ENCODE results near the gene FDX1. TPM values are rescaled to one million over a fixed set of nuclear protein-coding genes. Genes with fewer than 3 reads are reported as not detected.
A peak's percentile ranks its signal among the peaks of the same experiment; 100 is the strongest.
"Not testable (repeated sequence)": the region's sequence is repeated elsewhere in the genome, so short reads cannot be mapped to it uniquely, and the experiment has no call there.

The FDX1 gene, protein sequence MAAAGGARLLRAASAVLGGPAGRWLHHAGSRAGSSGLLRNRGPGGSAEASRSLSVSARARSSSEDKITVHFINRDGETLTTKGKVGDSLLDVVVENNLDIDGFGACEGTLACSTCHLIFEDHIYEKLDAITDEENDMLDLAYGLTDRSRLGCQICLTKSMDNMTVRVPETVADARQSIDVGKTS
- total RNA-seq (13.7 TPM), polyA plus RNA-seq (8.5 TPM)

DNA sequence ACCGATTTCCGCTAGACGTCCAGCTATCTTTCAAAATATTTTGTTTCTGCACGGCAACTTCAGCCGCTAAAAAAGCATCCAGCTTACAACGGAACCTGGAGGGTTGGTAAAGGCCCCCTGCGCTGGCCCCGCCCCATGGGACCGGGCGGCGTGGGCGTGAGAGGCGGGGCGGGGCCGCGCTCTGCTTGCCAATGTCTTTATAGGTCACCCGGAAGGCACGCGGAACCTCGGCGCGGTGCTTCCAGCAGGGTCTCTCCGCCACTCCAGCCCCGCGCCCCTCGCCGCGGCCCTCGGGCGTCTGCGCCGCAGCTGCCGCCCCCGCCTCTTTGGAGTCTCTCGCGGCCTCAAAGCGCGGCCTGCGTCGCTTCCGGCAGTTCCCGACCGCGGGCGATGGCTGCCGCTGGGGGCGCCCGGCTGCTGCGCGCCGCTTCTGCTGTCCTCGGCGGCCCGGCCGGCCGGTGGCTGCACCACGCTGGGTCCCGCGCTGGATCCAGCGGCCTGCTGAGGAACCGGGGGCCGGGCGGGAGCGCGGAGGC, at the start of gene FDX1:
Gene FDX1 (plus strand): TSS at position 218 of the 536 bp plus-strand sequence. CDS start 173 bp downstream, at position 391.
- peak within 1 kb of the TSS; percentile 97 for H3K4me3 ChIP-seq (ENCODE audit: low read depth, low read length)
- WGBS, result under 1% methylated on average over 65 of the region's 65 CpGs

DNA sequence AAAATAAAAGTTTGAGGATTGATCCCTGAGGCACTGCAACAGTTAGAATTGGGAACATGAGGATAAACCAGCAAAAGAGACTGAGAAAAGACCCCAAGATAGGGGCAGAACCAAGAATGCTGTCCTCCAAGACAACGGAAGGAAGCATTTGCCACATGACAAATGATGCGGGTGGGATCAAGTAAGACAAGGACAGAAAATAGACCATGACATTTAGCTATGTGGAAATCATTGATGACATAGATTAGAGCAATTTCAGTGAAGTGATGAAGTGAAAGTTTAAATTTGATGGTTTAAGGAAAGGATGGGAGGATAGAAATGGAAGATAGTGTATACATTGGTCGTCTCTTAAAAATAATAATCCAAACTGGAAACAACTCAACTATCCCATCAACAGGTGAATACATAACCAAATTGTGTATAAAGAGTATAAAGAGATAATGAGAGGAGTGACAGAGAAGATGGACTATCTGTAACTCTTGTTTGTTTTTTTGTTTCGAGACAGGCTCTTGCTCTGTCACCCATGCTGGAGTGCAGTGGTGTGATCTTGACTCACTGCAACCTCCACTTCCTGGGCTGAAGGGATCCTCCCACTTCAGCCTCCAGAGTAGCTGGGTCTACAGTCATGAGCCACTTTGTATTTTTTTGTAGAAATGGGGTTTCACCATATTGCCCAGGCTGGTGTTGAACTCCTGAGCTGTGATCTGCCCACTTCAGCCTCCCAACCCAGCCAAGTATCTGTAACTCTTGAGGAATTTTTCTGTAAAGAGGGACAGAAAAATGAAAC, 48.7 kb upstream of the FDX1 start:
- WGBS, result 90% methylated on average over 4 of the region's 4 CpGs
- H3K27ac ChIP-seq (ENCODE audit: low read depth), result no peak overlapping the region
- no peak overlapping the region for H3K4me3 ChIP-seq (ENCODE audit: low read depth, low read length)
- no peaks in the 10 kb centered on the region for H3K4me1 ChIP-seq (ENCODE audit: insufficient read depth)
- DNase-seq (ENCODE audit: extremely low spot score), result no peak
- H3K36me3 ChIP-seq (ENCODE audit: insufficient read depth), result no peaks in the 10 kb centered on the region

More for the DNA sequence above, at the start of gene FDX1:
- no peaks in the 10 kb centered on the region for H3K4me1 ChIP-seq (ENCODE audit: insufficient read depth)
- peak within 1 kb of the TSS; percentile 93 for H3K27ac ChIP-seq (ENCODE audit: low read depth)
- peak; percentile 42 for DNase-seq (ENCODE audit: extremely low spot score)
- no peaks in the 10 kb centered on the region for H3K36me3 ChIP-seq (ENCODE audit: insufficient read depth)

DNA sequence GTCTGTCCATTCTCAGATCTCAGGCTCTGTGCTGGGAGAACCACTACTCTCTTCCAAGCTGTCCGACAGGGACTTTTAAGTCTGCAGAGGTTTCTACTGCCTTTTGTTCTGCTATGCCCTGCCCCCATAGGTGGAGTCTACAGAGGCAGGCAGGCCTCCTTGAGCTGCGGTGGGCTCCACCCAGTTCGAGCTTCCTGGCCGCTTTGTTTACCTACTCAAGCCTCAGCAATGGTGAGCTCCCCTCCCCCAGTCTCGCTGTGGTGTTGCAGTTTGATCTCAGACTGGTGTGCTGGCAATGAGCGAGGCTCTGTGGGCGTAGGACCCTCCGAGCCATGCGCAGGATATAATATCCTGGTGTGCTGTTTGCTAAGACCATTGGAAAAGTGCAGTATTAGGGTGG, 41.5 kb upstream of the FDX1 start:
- not testable (repeated sequence) for H3K4me3 ChIP-seq (ENCODE audit: low read depth, low read length); H3K4me1 ChIP-seq (ENCODE audit: insufficient read depth); DNase-seq (ENCODE audit: extremely low spot score); H3K36me3 ChIP-seq (ENCODE audit: insufficient read depth); H3K27ac ChIP-seq (ENCODE audit: low read depth)
- 90% methylated on average over 9 of the region's 9 CpGs for WGBS

DNA sequence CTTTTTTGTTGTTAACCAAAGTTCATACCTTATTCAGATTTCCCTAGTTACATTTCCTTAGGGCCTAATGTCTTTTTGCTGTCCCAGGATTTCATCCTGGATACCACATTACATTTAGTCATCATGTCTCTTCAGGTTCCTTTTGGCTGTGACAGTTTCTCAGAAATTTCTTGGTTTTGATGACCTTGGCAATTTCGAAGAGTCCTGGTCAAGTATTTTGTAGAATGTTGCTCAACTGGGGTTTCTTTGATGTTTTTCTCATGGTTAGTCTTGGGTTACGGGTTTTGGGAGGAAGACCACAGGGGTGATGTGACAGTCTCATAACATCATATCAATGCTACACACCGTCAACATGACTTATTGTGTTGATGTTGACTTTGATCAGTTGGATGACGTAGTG, 39.8 kb upstream of the FDX1 start:
- DNase-seq (ENCODE audit: extremely low spot score), result no peak
- no peaks in the 10 kb centered on the region for H3K36me3 ChIP-seq (ENCODE audit: insufficient read depth)
- H3K27ac ChIP-seq (ENCODE audit: low read depth), result no peak overlapping the region
- H3K4me1 ChIP-seq (ENCODE audit: insufficient read depth), result no peaks in the 10 kb centered on the region
- 64% methylated on average over 4 of the region's 4 CpGs for WGBS
- H3K4me3 ChIP-seq (ENCODE audit: low read depth, low read length), result no peak overlapping the region

DNA sequence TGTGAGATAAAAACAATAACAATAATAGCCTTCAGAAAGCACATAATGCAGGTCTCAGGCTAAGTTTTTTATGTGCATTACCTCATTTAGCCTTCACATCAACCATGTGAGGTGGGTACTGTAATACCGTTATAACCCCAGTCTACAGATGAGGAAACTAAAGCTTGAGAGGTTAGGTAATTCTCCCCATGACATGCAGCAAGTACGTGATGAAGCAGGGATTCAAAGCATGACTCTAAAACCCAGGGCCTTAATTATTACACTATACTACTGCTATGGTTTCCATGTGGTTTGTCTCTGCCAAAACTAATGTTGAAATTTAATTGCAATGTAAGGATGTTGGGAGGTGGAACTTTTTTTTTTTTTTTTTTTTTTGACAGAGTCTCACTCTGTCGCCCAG, 37.7 kb upstream of the FDX1 start:
- no peak for DNase-seq (ENCODE audit: extremely low spot score)

DNA sequence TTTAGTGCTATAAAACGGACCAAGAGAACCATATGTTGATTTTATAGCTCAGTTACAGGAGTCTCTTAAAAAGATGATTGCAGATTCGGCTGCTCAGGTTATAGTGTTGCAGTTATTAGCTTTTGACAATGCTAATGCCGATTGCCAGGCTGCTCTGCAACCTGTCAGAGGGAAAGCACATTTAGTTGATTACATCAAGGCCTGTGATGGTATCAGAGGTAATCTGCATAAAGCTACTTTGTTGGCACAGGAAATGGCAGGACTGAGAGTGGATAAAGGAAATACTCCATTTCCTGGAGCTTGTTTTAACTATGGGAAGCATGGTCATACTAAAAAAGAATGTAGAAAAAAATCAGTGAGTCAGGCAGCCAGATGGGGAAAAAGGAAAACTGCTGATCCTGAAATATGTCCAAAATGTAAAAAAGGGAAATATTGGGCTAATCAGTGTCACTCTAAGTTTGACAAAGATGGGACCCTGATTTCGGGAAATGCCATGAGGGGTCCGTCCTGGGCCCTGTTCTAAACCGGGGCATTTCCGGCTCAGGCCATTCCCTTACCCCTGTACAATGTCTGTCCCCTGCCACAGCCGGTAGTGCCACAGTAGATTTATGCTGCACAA, 32.0 kb upstream of the FDX1 start:
- 66% methylated on average over 8 of the region's 8 CpGs for WGBS
- not testable (repeated sequence) for H3K27ac ChIP-seq (ENCODE audit: low read depth); H3K36me3 ChIP-seq (ENCODE audit: insufficient read depth); DNase-seq (ENCODE audit: extremely low spot score); H3K4me1 ChIP-seq (ENCODE audit: insufficient read depth); H3K4me3 ChIP-seq (ENCODE audit: low read depth, low read length)

More for the DNA sequence above, 37.7 kb upstream of the FDX1 start:
- Histone ChIP-seq H3K4me3 (ENCODE audit: low read depth, low read length) (no peak overlapping the region), H3K36me3 (ENCODE audit: insufficient read depth) (no peaks in the 10 kb centered on the region), H3K4me1 (ENCODE audit: insufficient read depth) (no peaks in the 10 kb centered on the region), H3K27ac (ENCODE audit: low read depth) (no peak overlapping the region)
- WGBS, result 87% methylated on average over 3 of the region's 3 CpGs

DNA sequence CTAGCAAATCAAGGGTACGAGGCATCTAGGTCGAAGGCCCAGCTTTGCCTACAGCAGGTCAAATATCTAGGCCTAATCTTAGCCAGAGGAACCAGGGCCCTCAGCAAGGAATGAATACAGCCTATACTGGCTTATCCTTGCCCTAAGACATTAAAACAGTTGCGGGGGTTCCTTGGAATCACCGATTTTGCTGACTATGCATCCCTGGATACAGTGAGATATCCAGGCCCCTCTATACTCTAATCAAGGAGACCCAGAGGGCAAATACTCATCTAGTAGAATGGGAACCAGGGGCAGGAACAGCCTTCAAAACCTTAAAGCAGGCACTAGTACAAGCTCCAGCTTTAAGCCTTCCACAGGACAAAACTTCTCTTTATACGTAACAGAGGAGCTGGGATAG, 26.2 kb upstream of the FDX1 start:
- H3K4me1 ChIP-seq (ENCODE audit: insufficient read depth), result not testable (repeated sequence)

DNA sequence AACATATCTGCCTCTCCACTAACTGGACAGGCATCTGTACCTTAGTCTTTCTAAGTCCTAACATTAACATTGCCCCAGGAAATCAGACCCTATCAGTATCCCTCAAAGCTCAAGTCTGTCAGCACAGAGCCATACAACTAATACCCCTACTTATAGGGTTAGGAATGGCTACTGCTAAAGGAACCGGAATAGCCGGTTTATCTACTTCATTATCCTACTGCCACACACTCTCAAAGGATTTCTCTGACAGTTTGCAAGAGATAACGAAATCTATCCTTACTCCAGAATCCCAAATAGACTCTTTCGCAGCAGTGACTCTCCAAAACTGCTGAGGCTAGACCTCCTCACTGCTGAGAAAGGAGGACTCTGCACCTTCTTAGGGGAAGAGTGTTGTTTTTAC, 24.1 kb upstream of the FDX1 start:
- not testable (repeated sequence) for H3K4me1 ChIP-seq (ENCODE audit: insufficient read depth); H3K27ac ChIP-seq (ENCODE audit: low read depth); H3K4me3 ChIP-seq (ENCODE audit: low read depth, low read length); DNase-seq (ENCODE audit: extremely low spot score); H3K36me3 ChIP-seq (ENCODE audit: insufficient read depth)
- 70% methylated on average over 4 of the region's 4 CpGs for WGBS

More for the DNA sequence above, 26.2 kb upstream of the FDX1 start:
- H3K27ac ChIP-seq (ENCODE audit: low read depth); H3K4me3 ChIP-seq (ENCODE audit: low read depth, low read length); DNase-seq (ENCODE audit: extremely low spot score); H3K36me3 ChIP-seq (ENCODE audit: insufficient read depth): not testable (repeated sequence)
- 94% methylated on average over 5 of the region's 5 CpGs for WGBS

DNA sequence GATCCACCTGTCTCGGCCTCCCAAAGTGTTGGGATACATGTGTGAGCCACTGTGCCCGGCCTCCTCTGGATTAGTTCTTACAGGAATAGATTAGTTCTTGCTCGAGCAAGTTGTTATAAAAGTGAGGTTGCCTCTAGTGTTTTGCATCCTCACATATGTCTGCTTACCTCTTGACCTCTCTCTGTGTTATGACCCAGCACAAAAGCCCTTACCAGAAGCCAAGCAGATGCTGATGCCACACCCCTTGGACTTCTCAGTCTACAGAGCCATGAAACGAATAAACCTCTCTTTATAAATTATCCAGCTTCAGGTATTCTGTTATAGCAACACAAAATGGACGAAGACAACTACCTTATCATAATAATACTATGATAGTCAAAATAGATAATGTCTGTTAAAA, 22.4 kb upstream of the FDX1 start:
- no peak overlapping the region for H3K4me3 ChIP-seq (ENCODE audit: low read depth, low read length)
- no peaks in the 10 kb centered on the region for H3K36me3 ChIP-seq (ENCODE audit: insufficient read depth)
- 82% methylated on average over 5 of the region's 5 CpGs for WGBS
- H3K4me1 ChIP-seq (ENCODE audit: insufficient read depth), result no peaks in the 10 kb centered on the region
- no peak for DNase-seq (ENCODE audit: extremely low spot score)
- H3K27ac ChIP-seq (ENCODE audit: low read depth), result no peak overlapping the region

DNA sequence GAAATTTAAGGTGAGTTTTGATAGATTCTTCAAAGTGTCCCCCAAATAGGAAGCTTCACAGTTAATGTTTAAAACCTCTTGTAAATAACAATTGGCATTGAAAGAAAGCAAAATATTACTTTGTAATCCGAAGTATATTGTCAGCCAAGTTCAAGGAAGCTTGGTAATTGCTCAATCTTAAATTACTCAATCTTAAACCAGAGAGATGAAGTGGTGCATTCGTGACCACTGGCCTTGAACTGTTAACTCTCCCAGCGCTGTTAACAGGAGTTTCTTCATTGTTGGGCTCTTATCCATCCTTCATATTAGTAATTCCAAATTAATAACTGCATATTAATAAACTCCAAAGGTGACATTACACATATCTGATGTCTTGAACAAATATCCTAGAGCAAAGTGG, 20.6 kb upstream of the FDX1 start:
- no peak for DNase-seq (ENCODE audit: extremely low spot score)
- H3K36me3 ChIP-seq (ENCODE audit: insufficient read depth), result no peaks in the 10 kb centered on the region
- no peak overlapping the region for H3K27ac ChIP-seq (ENCODE audit: low read depth)
- no peak overlapping the region for H3K4me3 ChIP-seq (ENCODE audit: low read depth, low read length)
- H3K4me1 ChIP-seq (ENCODE audit: insufficient read depth), result no peaks in the 10 kb centered on the region
- 52% methylated on average over 3 of the region's 3 CpGs for WGBS

DNA sequence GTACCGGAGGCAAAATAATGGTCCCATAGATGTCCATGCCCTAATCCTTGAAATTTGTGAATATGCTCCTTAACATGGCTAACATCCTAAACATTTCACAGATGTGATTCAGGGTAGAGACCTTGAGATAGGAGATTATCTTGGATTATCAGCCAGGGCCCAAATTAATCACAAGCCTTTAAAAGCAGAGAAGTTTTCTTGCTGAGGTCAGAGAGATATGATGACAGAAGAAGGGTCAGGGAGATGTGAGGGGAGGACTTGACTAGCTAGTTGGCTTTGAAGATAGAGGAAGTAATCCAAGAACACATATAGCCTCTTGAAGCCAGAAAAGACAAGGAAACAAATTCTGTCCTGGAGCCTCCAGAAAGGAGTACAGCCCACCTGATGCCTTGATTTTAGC, 19.1 kb upstream of the FDX1 start:
- Histone ChIP-seq H3K4me1 (ENCODE audit: insufficient read depth) (no peaks in the 10 kb centered on the region), H3K27ac (ENCODE audit: low read depth) (no peak overlapping the region), H3K4me3 (ENCODE audit: low read depth, low read length) (no peak overlapping the region), H3K36me3 (ENCODE audit: insufficient read depth) (no peaks in the 10 kb centered on the region)
- DNase-seq (ENCODE audit: extremely low spot score), result no peak
- WGBS, result 96% methylated on average over 1 of the region's 1 CpG

DNA sequence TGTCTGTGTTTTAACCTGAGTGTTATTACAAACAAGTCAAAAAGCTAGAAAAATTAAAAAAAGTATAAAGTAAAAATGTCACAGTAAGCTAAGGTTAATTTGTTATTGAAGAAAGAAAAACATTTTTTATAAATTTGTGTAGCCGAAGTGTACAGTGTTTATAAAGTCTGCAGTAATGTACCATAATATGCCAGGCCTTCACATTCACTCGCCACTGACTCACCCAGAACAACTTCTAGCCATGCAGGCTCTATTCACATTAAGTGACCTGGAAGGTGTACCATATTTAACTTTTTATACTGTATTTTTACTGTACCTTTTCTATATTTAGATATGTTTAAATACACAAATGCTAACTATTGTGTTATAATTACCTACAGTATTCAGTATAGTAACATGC, 14.7 kb upstream of the FDX1 start:
- Histone ChIP-seq H3K36me3 (ENCODE audit: insufficient read depth) (no peaks in the 10 kb centered on the region), H3K4me1 (ENCODE audit: insufficient read depth) (no peaks in the 10 kb centered on the region), H3K27ac (ENCODE audit: low read depth) (no peak overlapping the region), H3K4me3 (ENCODE audit: low read depth, low read length) (no peak overlapping the region)
- DNase-seq (ENCODE audit: extremely low spot score), result no peak
- WGBS, result 93% methylated on average over 2 of the region's 2 CpGs

DNA sequence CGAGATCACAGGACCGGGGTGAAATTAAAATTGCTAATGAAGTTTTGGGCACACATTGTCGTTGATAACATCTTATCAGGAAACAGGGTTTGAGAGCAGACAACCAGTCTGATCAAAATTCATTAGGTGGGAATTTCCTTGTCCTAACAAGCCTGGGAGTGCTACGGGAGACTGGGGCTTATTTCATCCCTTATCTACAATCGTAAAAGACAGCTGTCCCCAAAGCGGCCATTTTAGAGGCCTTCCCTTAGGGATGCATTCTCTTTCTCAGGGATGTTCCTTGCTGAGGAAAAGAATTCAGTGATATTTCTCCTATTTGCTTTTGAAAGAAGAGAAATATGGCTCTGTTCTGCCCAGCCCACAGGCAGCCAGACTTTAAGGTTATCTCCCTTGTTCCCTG, 8.1 kb upstream of the FDX1 start:
- 70% methylated on average over 6 of the region's 6 CpGs for WGBS
- not testable (repeated sequence) for H3K4me3 ChIP-seq (ENCODE audit: low read depth, low read length); DNase-seq (ENCODE audit: extremely low spot score); H3K36me3 ChIP-seq (ENCODE audit: insufficient read depth); H3K27ac ChIP-seq (ENCODE audit: low read depth); H3K4me1 ChIP-seq (ENCODE audit: insufficient read depth)
